ENCODE results near the gene FSTL5.

Gene FSTL5

GRCh38 chr4:161823450-161823849 lies 340.4 kb downstream of the FSTL5 start:
- Histone ChIP-seq H3K9me2 (replicated peaks; ENCODE audit: control insufficient read depth, low read length) (no peaks in the 10 kb centered on the region), H3K27me3 (ENCODE audit: control insufficient read depth, low read length) (no peaks in the 10 kb centered on the region), H3K36me3 (ENCODE audit: control insufficient read depth, low read length) (no peaks in the 10 kb centered on the region), H3K4me2 (ENCODE audit: low read length) (no peak overlapping the region), H3K4me1 (ENCODE audit: control insufficient read depth, low read length) (no peaks in the 10 kb centered on the region), H3K9me3 (ENCODE audit: control insufficient read depth, insufficient read depth, low read length) (no peaks in the 10 kb centered on the region; the same call in 1 of the 2 replicates), H3K27ac (ENCODE audit: low read depth, low read length) (no peak overlapping the region), H3K79me2 (ENCODE audit: control insufficient read depth, low read length) (no peaks in the 10 kb centered on the region), H4K20me1 (ENCODE audit: control insufficient read depth, insufficient read depth, low read depth, low read length) (no peaks in the 10 kb centered on the region), H3F3A (ENCODE audit: control insufficient read depth, insufficient read depth) (no peaks in the 10 kb centered on the region), H3K4me3 (ENCODE audit: low read length) (no peak overlapping the region)
- TF ChIP-seq CTCF (IDR thresholded peaks at IDR 0.05; ENCODE audit: low read depth, low read length, poor library complexity, severe bottlenecking) (no peak), EZH2phosphoT487 (IDR thresholded peaks at IDR 0.05; ENCODE audit: borderline replicate concordance, low read length) (no peak)

GRCh38 chr4:161822174-161822573 lies 341.6 kb downstream of the FSTL5 start:
- Histone ChIP-seq H3K4me1 (ENCODE audit: control insufficient read depth, low read length) (no peaks in the 10 kb centered on the region), H3K36me3 (ENCODE audit: control insufficient read depth, low read length) (no peaks in the 10 kb centered on the region), H3F3A (ENCODE audit: control insufficient read depth, insufficient read depth) (no peaks in the 10 kb centered on the region), H3K4me3 (ENCODE audit: low read length) (no peak overlapping the region), H3K27me3 (ENCODE audit: control insufficient read depth, low read length) (no peaks in the 10 kb centered on the region), H4K20me1 (ENCODE audit: control insufficient read depth, insufficient read depth, low read depth, low read length) (no peaks in the 10 kb centered on the region), H3K9me3 (ENCODE audit: control insufficient read depth, insufficient read depth, low read length) (no peaks in the 10 kb centered on the region; the same call in 1 of the 2 replicates), H3K79me2 (ENCODE audit: control insufficient read depth, low read length) (no peaks in the 10 kb centered on the region), H3K9me2 (replicated peaks; ENCODE audit: control insufficient read depth, low read length) (no peaks in the 10 kb centered on the region), H3K4me2 (ENCODE audit: low read length) (no peak overlapping the region), H3K27ac (ENCODE audit: low read depth, low read length) (no peak overlapping the region)
- TF ChIP-seq EZH2phosphoT487 (IDR thresholded peaks at IDR 0.05; ENCODE audit: borderline replicate concordance, low read length) (no peak), CTCF (IDR thresholded peaks at IDR 0.05; ENCODE audit: low read depth, low read length, poor library complexity, severe bottlenecking) (no peak)

GRCh38 chr4:161817914-161818313 lies 345.9 kb downstream of the FSTL5 start:
- Histone ChIP-seq H3F3A (ENCODE audit: control insufficient read depth, insufficient read depth) (no peaks in the 10 kb centered on the region), H3K4me1 (ENCODE audit: control insufficient read depth, low read length) (no peaks in the 10 kb centered on the region), H3K9me2 (replicated peaks; ENCODE audit: control insufficient read depth, low read length) (no peaks in the 10 kb centered on the region), H3K4me2 (ENCODE audit: low read length) (no peak overlapping the region), H3K27ac (ENCODE audit: low read depth, low read length) (no peak overlapping the region), H3K27me3 (ENCODE audit: control insufficient read depth, low read length) (no peaks in the 10 kb centered on the region), H3K4me3 (ENCODE audit: low read length) (no peak overlapping the region), H3K36me3 (ENCODE audit: control insufficient read depth, low read length) (no peaks in the 10 kb centered on the region), H4K20me1 (ENCODE audit: control insufficient read depth, insufficient read depth, low read depth, low read length) (no peaks in the 10 kb centered on the region), H3K9me3 (ENCODE audit: control insufficient read depth, insufficient read depth, low read length) (no peaks in the 10 kb centered on the region; the same call in 1 of the 2 replicates), H3K79me2 (ENCODE audit: control insufficient read depth, low read length) (no peaks in the 10 kb centered on the region)
- TF ChIP-seq CTCF (IDR thresholded peaks at IDR 0.05; ENCODE audit: low read depth, low read length, poor library complexity, severe bottlenecking) (no peak), EZH2phosphoT487 (IDR thresholded peaks at IDR 0.05; ENCODE audit: borderline replicate concordance, low read length) (no peak)

All from DOHH2 (cell line).